NCI-H1092 treated with DMSO at 0.1 percent for 48 hours (cell line): Measurements from ENCODE around the gene MAPRE3.
A peak's percentile ranks its signal among the peaks of the same experiment; 100 is the strongest.

Experiments used
- DNase-seq: peaks from one replicate; lab custom pipeline; 2025; lab: John Stamatoyannopoulos, UW

MAPRE3 gene

GRCh38 chr2:26950246-26950645, 20.2 kb upstream of the MAPRE3 start:
- DNase-seq, result no peak

GRCh38 chr2:26951236-26951635, 19.2 kb upstream of the MAPRE3 start:
- DNase-seq, result no peak

GRCh38 chr2:26952374-26952773, 18.1 kb upstream of the MAPRE3 start:
- DNase-seq, result no peak

GRCh38 chr2:26954135-26954534, 16.3 kb upstream of the MAPRE3 start:
- no peak for DNase-seq

- no peak for DNase-seq
Observed at GRCh38 chr2:26957041-26957440, 13.4 kb upstream of the MAPRE3 start.

- no peak for DNase-seq
Observed at GRCh38 chr2:26957534-26957933, 12.9 kb upstream of the MAPRE3 start.

- no peak for DNase-seq
Observed at GRCh38 chr2:26959331-26959730, 11.1 kb upstream of the MAPRE3 start.

GRCh38 chr2:26964446-26965130, 5.8 kb upstream of the MAPRE3 start:
- no peak for DNase-seq

GRCh38 chr2:26968001-26968400, 2.4 kb upstream of the MAPRE3 start:
- DNase-seq, result no peak

GRCh38 chr2:26969077-26969844, 1.2 kb upstream of the MAPRE3 start:
- DNase-seq, result no peak

- DNase-seq, result peak; percentile 28
Observed at GRCh38 chr2:26970928-26971627, 641 bp downstream of the MAPRE3 start.

- DNase-seq, result no peak
Observed at GRCh38 chr2:26971911-26972786, 1.7 kb downstream of the MAPRE3 start.

GRCh38 chr2:26974352-26974751, 3.9 kb downstream of the MAPRE3 start:
- no peak for DNase-seq

- no peak for DNase-seq
Observed at GRCh38 chr2:26975102-26975501, 4.7 kb downstream of the MAPRE3 start.

- no peak for DNase-seq
Observed at GRCh38 chr2:26975656-26976055, 5.2 kb downstream of the MAPRE3 start.

- DNase-seq, result no peak
Observed at GRCh38 chr2:26976237-26976636, 5.8 kb downstream of the MAPRE3 start.

GRCh38 chr2:26977012-26977411, 6.6 kb downstream of the MAPRE3 start:
- DNase-seq, result no peak

GRCh38 chr2:26978061-26978596, 7.7 kb downstream of the MAPRE3 start:
- DNase-seq, result peak; percentile 31

- no peak for DNase-seq
Observed at GRCh38 chr2:26979741-26980140, 9.3 kb downstream of the MAPRE3 start.

- no peak for DNase-seq
Observed at GRCh38 chr2:26980971-26981370, 10.5 kb downstream of the MAPRE3 start.

GRCh38 chr2:26982102-26982742, 11.8 kb downstream of the MAPRE3 start:
- peak; percentile 83 for DNase-seq
